HepG2 (cell line): ENCODE results near the gene RRN3. TPM values are rescaled to one million over a fixed set of nuclear protein-coding genes. Genes with fewer than 3 reads are reported as not detected.

Experiments
- DMAP1 ChIP-seq: IDR thresholded peaks from 2 replicates; pipeline ENCODE4 v1.6.1; 2016
- GTF2F1 ChIP-seq: fragments of 150-350 bp; IDR thresholded peaks from 2 replicates; pipeline ENCODE4 v1.6.1; 2014; ENCODE audit warnings: low read length
- KIAA2018 ChIP-seq: sonication (generic); formaldehyde crosslinking; IDR thresholded peaks from 2 replicates; pipeline ENCODE4 v1.5.0; 2020; ENCODE audit warnings: mild to moderate bottlenecking, missing genetic modification reagents, borderline replicate concordance
- NBN ChIP-seq: fragments of 450-650 bp; conservative IDR thresholded peaks from 2 replicates; pipeline ENCODE4 v1.6.1; 2017
- PAXIP1 ChIP-seq: sonication (generic); formaldehyde crosslinking; conservative IDR thresholded peaks from 2 replicates; pipeline ENCODE4 v1.4.0; 2020; ENCODE audit warnings: mild to moderate bottlenecking, missing genetic modification reagents, moderate library complexity
- RNF2 ChIP-seq: fragments of 450-650 bp; conservative IDR thresholded peaks from 2 replicates; pipeline ENCODE4 v1.6.1; 2016; ENCODE audit warnings: low read depth
- SALL1 ChIP-seq: sonication (generic); formaldehyde crosslinking; IDR thresholded peaks from 2 replicates; pipeline ENCODE4 v1.8.0; 2022; ENCODE audit warnings: mild to moderate bottlenecking, missing genetic modification reagents
- SETDB1 ChIP-seq: sonication (generic); formaldehyde crosslinking; IDR thresholded peaks from 2 replicates; pipeline ENCODE4 v1.5.1; 2020; ENCODE audit warnings: missing genetic modification reagents, mild to moderate bottlenecking, borderline replicate concordance
- SRSF4 ChIP-seq: fragments of 200-400 bp; formaldehyde crosslinking; IDR thresholded peaks from one replicate; pipeline ENCODE4 v1.6.1; 2018; ENCODE audit warnings: mild to moderate bottlenecking, low read depth, low read length, moderate library complexity; ENCODE audit not compliant: poor library complexity, severe bottlenecking
- ZNF547 ChIP-seq: sonication (generic); formaldehyde crosslinking; IDR thresholded peaks from 2 replicates; pipeline ENCODE4 v1.5.1; 2020; ENCODE audit warnings: mild to moderate bottlenecking, missing genetic modification reagents
- ZNF672 ChIP-seq: sonication (generic); formaldehyde crosslinking; IDR thresholded peaks from 2 replicates; pipeline ENCODE4 v1.8.1; 2022; ENCODE audit warnings: missing genetic modification reagents
- polyA plus RNA-seq, 8 experiments: library from polyadenylated mRNA; depleted of rRNA in 3 of 8; stranded (reverse) in 7 of 8; unstranded in 1 of 8; fragments of >200 nt; fragmentation: Illumina TruSeq in 4 of 8; extraction: Trizol in 4 of 8; gene quantifications; 2 replicates each; pipeline versions ENCODE4 v1.2.1 to v1.2.3, GENCODE V29; 2011 to 2016; ENCODE audit warnings: low read depth in 4 of 8, missing spikeins in 1 of 8, mixed read lengths in 1 of 8; ENCODE audit not compliant: insufficient read depth in 1 of 8
- total RNA-seq, 5 experiments: library from RNA; depleted of rRNA; stranded (reverse); fragments of >200 nt; fragmentation: Illumina TruSeq; extraction: Trizol; gene quantifications; 2 replicates each; pipeline ENCODE4 v1.2.3, GENCODE V29; 2016; ENCODE audit warnings: low read depth in 1 of 5
- TF ChIP-seq, protein P1 (sequence below): sonication (generic); formaldehyde crosslinking; IDR thresholded peaks from 2 replicates; pipeline ENCODE4 v1.8.0; 2023; ENCODE audit warnings: mild to moderate bottlenecking, missing genetic modification reagents

Gene RRN3
- total and polyA plus RNA-seq, 2 of the 13 experiments (the other 11 are each of a cell fraction or from before 2014, with no cell fraction given): 45.8 to 67.0 TPM

GRCh38 chr16:15055141-15056053 is 38.7 kb downstream of the RRN3 start (continued):
- no peak for TF ChIP-seq SALL1 (CRISPR knock-in tag)
- TF ChIP-seq, protein P1, sequence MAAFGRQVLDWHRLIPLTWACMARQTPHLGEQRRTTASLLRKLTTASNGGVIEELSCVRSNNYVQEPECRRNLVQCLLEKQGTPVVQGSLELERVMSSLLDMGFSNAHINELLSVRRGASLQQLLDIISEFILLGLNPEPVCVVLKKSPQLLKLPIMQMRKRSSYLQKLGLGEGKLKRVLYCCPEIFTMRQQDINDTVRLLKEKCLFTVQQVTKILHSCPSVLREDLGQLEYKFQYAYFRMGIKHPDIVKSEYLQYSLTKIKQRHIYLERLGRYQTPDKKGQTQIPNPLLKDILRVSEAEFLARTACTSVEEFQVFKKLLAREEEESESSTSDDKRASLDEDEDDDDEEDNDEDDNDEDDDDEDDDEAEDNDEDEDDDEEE (CRISPR knock-in tag): no peak
- TF ChIP-seq RNF2: no peak
- no peak for TF ChIP-seq KIAA2018 (CRISPR knock-in tag)
- no peak; the same call in none of the 2 replicates for TF ChIP-seq PAXIP1 (CRISPR knock-in tag)
- no peak for TF ChIP-seq DMAP1 (CRISPR knock-in tag)
- no peak for TF ChIP-seq SETDB1 (CRISPR knock-in tag)
- no peak for TF ChIP-seq SRSF4
- no peak for TF ChIP-seq GTF2F1
- no peak for TF ChIP-seq ZNF672 (CRISPR knock-in tag)
- TF ChIP-seq NBN: no peak
- peak; percentile 75; the same call in 1 of the 2 replicates for TF ChIP-seq ZNF547 (CRISPR knock-in tag)
